ENCODE data around the gene TMEM156. TPM values are rescaled to one million over a fixed set of nuclear protein-coding genes. Genes with fewer than 3 reads are reported as not detected.
A peak's percentile ranks its signal among the peaks of the same experiment; 100 is the strongest.
"Not testable (repeated sequence)": the region's sequence is repeated elsewhere in the genome, so short reads cannot be mapped to it uniquely, and the experiment has no call there.

Gene TMEM156
- total and polyA plus RNA-seq, 8 donors: 0.37 to 1.8 (median 0.80) TPM; not detected in 4

DNA sequence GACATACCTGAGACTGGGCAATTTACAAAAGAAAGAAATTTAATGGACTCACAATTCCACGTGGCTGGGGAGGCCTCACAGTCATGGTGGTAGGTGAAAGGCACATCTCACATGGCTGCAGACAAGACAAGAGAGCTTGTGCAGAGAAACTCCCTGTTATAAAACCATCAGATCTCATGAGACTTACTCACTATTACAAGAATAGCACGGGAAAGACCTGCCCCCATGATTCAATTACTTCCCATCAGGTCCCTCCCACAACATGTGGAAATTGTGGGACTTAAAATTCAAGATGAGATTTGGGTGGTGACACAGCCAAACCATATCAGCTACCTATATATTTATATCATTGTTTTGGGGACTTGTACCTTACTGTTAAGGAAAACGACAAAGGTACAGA lies 90.3 kb downstream of the TMEM156 start:
- 71 to 84% (median 79%) methylated on average over 3 of the region's 3 CpGs for WGBS, 5 donors

DNA sequence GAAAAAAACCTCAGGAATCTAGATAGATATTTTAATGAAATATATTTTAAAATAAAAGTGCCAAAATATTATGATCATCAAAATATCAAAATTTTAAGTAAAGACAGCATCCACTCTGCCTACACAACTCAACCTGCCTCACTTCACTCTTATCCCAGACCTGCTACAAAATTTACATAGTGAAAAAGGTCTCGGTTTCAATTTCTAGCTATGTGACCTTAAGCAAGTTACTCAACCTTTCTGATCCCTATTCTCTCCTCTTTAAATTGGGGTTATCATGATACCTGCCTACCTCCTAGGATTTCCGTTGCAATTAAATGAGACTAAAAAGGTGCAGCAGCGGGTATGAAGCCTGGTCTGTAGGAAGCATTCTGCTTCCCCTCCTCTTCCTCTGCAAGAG lies 91.7 kb downstream of the TMEM156 start:
- no peak for DNase-seq
- no peaks in the 10 kb centered on the region for H3K9me3 ChIP-seq
- H3K4me1 ChIP-seq: peaks cover 0 to 14% (median 0%) of the 10 kb centered on the region in 4 donors
- H3K36me3 ChIP-seq: peaks cover 11 to 93% (median 90%) of the 10 kb centered on the region in 4 donors
- no peak overlapping the region for H3K4me3 ChIP-seq
- TF ChIP-seq, protein P1, sequence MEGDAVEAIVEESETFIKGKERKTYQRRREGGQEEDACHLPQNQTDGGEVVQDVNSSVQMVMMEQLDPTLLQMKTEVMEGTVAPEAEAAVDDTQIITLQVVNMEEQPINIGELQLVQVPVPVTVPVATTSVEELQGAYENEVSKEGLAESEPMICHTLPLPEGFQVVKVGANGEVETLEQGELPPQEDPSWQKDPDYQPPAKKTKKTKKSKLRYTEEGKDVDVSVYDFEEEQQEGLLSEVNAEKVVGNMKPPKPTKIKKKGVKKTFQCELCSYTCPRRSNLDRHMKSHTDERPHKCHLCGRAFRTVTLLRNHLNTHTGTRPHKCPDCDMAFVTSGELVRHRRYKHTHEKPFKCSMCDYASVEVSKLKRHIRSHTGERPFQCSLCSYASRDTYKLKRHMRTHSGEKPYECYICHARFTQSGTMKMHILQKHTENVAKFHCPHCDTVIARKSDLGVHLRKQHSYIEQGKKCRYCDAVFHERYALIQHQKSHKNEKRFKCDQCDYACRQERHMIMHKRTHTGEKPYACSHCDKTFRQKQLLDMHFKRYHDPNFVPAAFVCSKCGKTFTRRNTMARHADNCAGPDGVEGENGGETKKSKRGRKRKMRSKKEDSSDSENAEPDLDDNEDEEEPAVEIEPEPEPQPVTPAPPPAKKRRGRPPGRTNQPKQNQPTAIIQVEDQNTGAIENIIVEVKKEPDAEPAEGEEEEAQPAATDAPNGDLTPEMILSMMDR (IDR thresholded peaks at IDR 0.05): no peak
- peak overlapping the region in 1 of 5 donors; percentile 80 for H3K27ac ChIP-seq
- 86 to 93% (median 88%) methylated on average over 3 of the region's 3 CpGs for WGBS, 5 donors
- no peaks in the 10 kb centered on the region for H3K27me3 ChIP-seq
- intact Hi-C loops (cut with DNase I; ENCODE audit: low total_unique reads): no loop called here

More for the DNA sequence above, 90.3 kb downstream of the TMEM156 start:
- H3K4me3 ChIP-seq; intact Hi-C loops (cut with DNase I; ENCODE audit: low total_unique reads); H3K27me3 ChIP-seq; DNase-seq; H3K9me3 ChIP-seq: not testable (repeated sequence)
- H3K4me1 ChIP-seq: peaks cover 0 to 14% (median 4%) of the 10 kb centered on the region in 4 donors
- H3K36me3 ChIP-seq: peaks cover 9 to 83% (median 79%) of the 10 kb centered on the region in 4 donors
- peak in 1 of 3 donors; percentile 33 for TF ChIP-seq POLR2AphosphoS5 (IDR thresholded peaks at IDR 0.05)
- peak overlapping the region in 4 of 5 donors; percentile 45 to 80 (median 59) for H3K27ac ChIP-seq

DNA sequence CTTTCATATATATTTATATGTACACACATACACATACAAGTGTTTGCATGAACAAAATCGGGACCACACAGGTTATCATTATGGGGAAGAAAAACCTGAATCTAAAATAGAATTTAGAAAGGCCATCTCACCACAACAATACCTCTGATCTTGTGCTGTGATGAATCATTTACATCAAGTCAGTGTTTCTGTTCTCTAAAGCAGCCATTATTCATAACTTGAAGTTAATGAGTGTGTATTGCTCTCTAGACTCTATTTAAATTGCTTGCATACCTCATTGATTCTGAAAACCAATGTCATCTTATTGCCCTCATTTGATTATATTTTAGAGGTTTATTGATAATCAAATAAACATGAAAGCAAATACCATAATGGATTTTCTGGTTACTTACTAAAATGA lies 93.0 kb downstream of the TMEM156 start:
- Histone ChIP-seq H3K4me3 (no peak overlapping the region), H3K27ac (no peak overlapping the region), H3K27me3 (no peaks in the 10 kb centered on the region), H3K9me3 (no peaks in the 10 kb centered on the region), H3K4me1 (peaks cover 0 to 11% (median 0%) of the 10 kb centered on the region in 4 donors), H3K36me3 (peaks cover 13 to 93% (median 91%) of the 10 kb centered on the region in 4 donors)
- 75 to 91% (median 82%) methylated on average over 1 of the region's 1 CpG for WGBS, 5 donors
- intact Hi-C loops (cut with DNase I; ENCODE audit: low total_unique reads): no loop called here
- TF ChIP-seq, protein P1 (IDR thresholded peaks at IDR 0.05): no peak
- TF ChIP-seq POLR2AphosphoS5 (IDR thresholded peaks at IDR 0.05) (no peak), POLR2A (IDR thresholded peaks at IDR 0.05) (no peak), EP300 (IDR thresholded peaks at IDR 0.05) (no peak)
- no peak for DNase-seq

DNA sequence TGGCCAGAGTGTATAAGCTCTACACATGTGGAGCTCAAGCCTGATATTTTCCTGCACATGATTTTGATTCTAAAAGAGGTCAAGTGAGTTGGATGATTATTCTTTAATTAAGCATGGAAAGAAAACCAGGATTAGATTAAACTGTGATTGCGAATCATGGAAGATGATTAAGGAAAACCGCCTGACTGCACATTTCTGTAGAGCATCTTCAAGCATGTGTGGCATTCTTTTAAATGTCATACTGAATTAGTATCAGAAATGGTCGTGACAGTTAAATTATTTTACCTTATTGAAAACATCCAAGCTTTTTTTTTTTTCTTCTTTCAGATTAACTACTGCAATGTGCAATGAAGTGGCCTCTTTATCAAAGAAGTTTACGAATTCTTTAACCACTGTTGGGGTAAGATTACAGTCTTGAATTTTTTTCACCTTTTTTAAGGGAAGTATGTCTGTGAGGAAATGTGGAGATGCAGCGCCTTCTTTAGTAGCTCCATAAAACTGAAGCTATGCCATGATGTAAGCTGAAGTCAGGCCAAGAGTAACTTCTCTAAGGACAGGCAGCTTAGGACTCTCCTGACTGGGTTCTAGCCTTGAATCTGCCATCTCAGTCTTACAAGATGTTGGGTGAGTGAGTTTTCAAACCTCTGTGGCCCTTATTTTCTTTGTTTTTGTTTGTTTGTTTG lies 96.7 kb downstream of the TMEM156 start:
- peaks cover 33 to 100% (median 94%) of the 10 kb centered on the region in 4 donors for H3K36me3 ChIP-seq
- H3K9me3 ChIP-seq: no peaks in the 10 kb centered on the region
- TF ChIP-seq EP300 (IDR thresholded peaks at IDR 0.05): no peak
- TF ChIP-seq POLR2AphosphoS5 (IDR thresholded peaks at IDR 0.05): no peak
- TF ChIP-seq POLR2A (IDR thresholded peaks at IDR 0.05): no peak
- TF ChIP-seq, protein P1 (IDR thresholded peaks at IDR 0.05): no peak
- H3K27ac ChIP-seq: no peak overlapping the region
- 73 to 90% (median 83%) methylated on average over 5 of the region's 5 CpGs for WGBS, 5 donors
- DNase-seq: no peak
- H3K27me3 ChIP-seq: no peaks in the 10 kb centered on the region
- intact Hi-C loops (cut with DNase I; ENCODE audit: low total_unique reads): no loop called here
- H3K4me3 ChIP-seq: no peak overlapping the region
- no peaks in the 10 kb centered on the region for H3K4me1 ChIP-seq

DNA sequence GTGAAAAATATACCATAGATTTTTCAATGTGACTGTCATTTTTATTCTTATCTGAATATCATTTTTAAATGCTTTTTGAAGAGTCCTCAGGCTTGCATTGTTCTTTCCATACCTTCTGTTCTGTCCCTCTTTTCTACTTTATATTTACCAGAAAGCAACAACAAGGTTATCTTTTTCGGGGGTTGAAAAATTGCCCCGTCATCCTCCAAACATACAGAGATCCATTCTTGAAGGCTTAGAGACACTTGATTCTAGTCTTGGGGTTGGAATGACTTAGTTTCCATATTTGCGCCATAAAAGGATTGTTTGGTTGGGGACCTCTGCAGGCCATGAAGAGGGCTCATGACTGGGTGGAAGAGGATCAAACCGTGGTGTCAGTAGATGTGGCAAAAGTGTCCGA lies 101.1 kb downstream of the TMEM156 start:
- Histone ChIP-seq H3K4me3 (no peak overlapping the region), H3K9me3 (no peaks in the 10 kb centered on the region), H3K27ac (peak overlapping the region in 1 of 5 donors; percentile 59), H3K4me1 (peaks cover 0 to 8% (median 0%) of the 10 kb centered on the region in 4 donors), H3K36me3 (peaks cover 50 to 100% (median 98%) of the 10 kb centered on the region in 4 donors), H3K27me3 (no peaks in the 10 kb centered on the region)
- intact Hi-C loops (cut with DNase I; ENCODE audit: low total_unique reads): no loop called here
- WGBS, 5 donors: 79 to 89% (median 84%) methylated on average over 5 of the region's 5 CpGs
- DNase-seq: no peak
- TF ChIP-seq POLR2A (IDR thresholded peaks at IDR 0.05) (no peak), POLR2AphosphoS5 (IDR thresholded peaks at IDR 0.05) (no peak)
- TF ChIP-seq, protein P1 (IDR thresholded peaks at IDR 0.05): no peak
